Hepatocyte (in vitro differentiated cells): ENCODE results near the gene CASP8AP2. TPM values are rescaled to one million over a fixed set of nuclear protein-coding genes. Genes with fewer than 3 reads are reported as not detected.

Experiments
- DNase-seq: peaks from one replicate; pipeline ENCODE4 v3.0.0-alpha.2; 2016; ENCODE audit warnings: low spot score
- H2AFZ ChIP-seq: fragments of 200-600 bp; sonication (generic); 2 replicates; pipeline ENCODE4 v1.6.0; 2016; ENCODE audit warnings: antibody characterized with exemption, mild to moderate bottlenecking
- H3K27ac ChIP-seq: fragments of 200-600 bp; sonication (generic); 2 replicates; pipeline ENCODE4 v1.5.1; 2016; ENCODE audit warnings: mild to moderate bottlenecking
- H3K27me3 ChIP-seq: fragments of 200-600 bp; sonication (generic); 2 replicates; pipeline ENCODE4 v1.6.1; 2016
- H3K36me3 ChIP-seq: fragments of 200-600 bp; sonication (generic); replicated peaks from 2 replicates; pipeline ENCODE4 v1.5.1; 2016; ENCODE audit warnings: low read depth; ENCODE audit not compliant: insufficient read depth
- H3K4me1 ChIP-seq: fragments of 200-600 bp; sonication (generic); 2 replicates; pipeline ENCODE4 v1.5.1; 2016; ENCODE audit warnings: mild to moderate bottlenecking, moderate library complexity; ENCODE audit not compliant: insufficient read depth
- H3K4me2 ChIP-seq: fragments of 200-600 bp; sonication (generic); 2 replicates; pipeline ENCODE4 v1.6.0; 2016
- H3K4me3 ChIP-seq: fragments of 200-600 bp; sonication (generic); 2 replicates; pipeline ENCODE4 v1.5.1; 2016; ENCODE audit warnings: mild to moderate bottlenecking
- H3K79me2 ChIP-seq: fragments of 200-600 bp; sonication (generic); 2 replicates; pipeline ENCODE4 v1.6.0; 2017; ENCODE audit warnings: mild to moderate bottlenecking
- H3K9me2 ChIP-seq: fragments of 200-600 bp; sonication (generic); replicated peaks from 2 replicates; pipeline ENCODE4 v1.6.0; 2017; ENCODE audit warnings: mild to moderate bottlenecking; ENCODE audit not compliant: insufficient read depth
- H3K9me3 ChIP-seq: fragments of 200-600 bp; sonication (generic); 2 replicates; pipeline ENCODE4 v1.5.1; 2016; ENCODE audit warnings: low read depth, mild to moderate bottlenecking
- H4K20me1 ChIP-seq: fragments of 200-600 bp; sonication (generic); 2 replicates; pipeline ENCODE4 v1.6.0; 2016; ENCODE audit warnings: mild to moderate bottlenecking; ENCODE audit not compliant: insufficient read depth, poor library complexity, severe bottlenecking
- CTCF ChIP-seq: fragments of 200-600 bp; sonication (generic); IDR thresholded peaks from 2 replicates; pipeline ENCODE4 v1.5.1; 2016; ENCODE audit warnings: antibody characterized with exemption, mild to moderate bottlenecking; ENCODE audit not compliant: poor library complexity
- EZH2 ChIP-seq: fragments of 200-600 bp; sonication (generic); IDR thresholded peaks from 2 replicates; pipeline ENCODE4 v1.6.1; 2016; ENCODE audit warnings: antibody characterized with exemption, mild to moderate bottlenecking, borderline replicate concordance
- EZH2phosphoT487 ChIP-seq: fragments of 200-600 bp; sonication (generic); IDR thresholded peaks from one replicate; pipeline ENCODE4 v1.6.1; 2018; ENCODE audit warnings: antibody characterized with exemption, mild to moderate bottlenecking, low read depth, moderate library complexity; ENCODE audit not compliant: unreplicated experiment, severe bottlenecking
- WGBS: methylation state at CpG from one replicate; pipeline ENCODE4 v1.1.6; 2016; ENCODE audit warnings: low lambda C conversion rate; ENCODE audit errors: missing lambda C conversion rate; 5-methylcytosine and 5-hydroxymethylcytosine counted together
- polyA plus RNA-seq: library from polyadenylated mRNA; unstranded; fragments of >200 nt; fragmentation: Nextera tagmentation; extraction: Ambion mirVana; gene quantifications from 2 replicates; pipeline ENCODE4 v1.2.1, GENCODE V29; 2016
- total RNA-seq: library from RNA; depleted of rRNA; stranded (reverse); fragments of >200 nt; gene quantifications from 2 replicates; pipeline ENCODE4 v1.2.3, GENCODE V29; 2014

Gene CASP8AP2
- total and polyA plus RNA-seq, 2 experiments from 2014 or later, result 8.6 to 12.0 TPM

DNA sequence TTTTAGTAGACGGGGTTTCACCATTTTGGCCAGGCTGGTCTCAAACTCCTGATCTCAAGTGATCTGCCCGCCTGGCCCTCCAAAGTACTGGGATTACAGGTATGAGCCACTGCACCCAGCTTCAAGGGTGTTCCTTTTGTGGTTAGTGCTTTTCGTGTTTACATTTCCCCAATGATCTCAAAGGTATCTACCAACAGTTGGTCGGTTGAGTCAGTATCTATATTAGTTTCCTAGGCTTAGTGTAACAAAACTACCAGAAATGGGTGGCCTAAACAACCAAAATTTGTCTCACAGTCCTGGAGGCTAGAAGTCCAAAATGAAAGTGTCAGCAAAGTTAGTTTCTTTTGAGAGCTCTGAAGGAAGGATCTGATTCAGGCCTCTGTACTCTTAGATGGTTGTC, 30.1 kb downstream of the CASP8AP2 start:
- Histone ChIP-seq H3K9me2 (no peaks in the 10 kb centered on the region), H3K36me3 (no peaks in the 10 kb centered on the region), H3K4me1 (no peaks in the 10 kb centered on the region), H3K4me2 (no peak overlapping the region), H3K79me2 (no peaks in the 10 kb centered on the region), H3K27ac (no peak overlapping the region), H3K4me3 (no peak overlapping the region), H4K20me1 (no peaks in the 10 kb centered on the region), H3K9me3 (no peaks in the 10 kb centered on the region), H3K27me3 (no peaks in the 10 kb centered on the region), H2AFZ (no peak overlapping the region)
- DNase-seq, result no peak
- 98% methylated on average over 4 of the region's 4 CpGs for whole genome bisulfite sequencing
- TF ChIP-seq CTCF (no peak), EZH2 (no peak), EZH2phosphoT487 (no peak)

GRCh38 chr6:89862273-89862672, 32.6 kb downstream of the CASP8AP2 start:
- H3K9me2 ChIP-seq, result no peaks in the 10 kb centered on the region
- H3K9me3 ChIP-seq, result no peaks in the 10 kb centered on the region
- no peak for DNase-seq
- no peaks in the 10 kb centered on the region for H3K36me3 ChIP-seq
- H3K79me2 ChIP-seq, result no peaks in the 10 kb centered on the region
- TF ChIP-seq EZH2 (no peak), CTCF (no peak), EZH2phosphoT487 (no peak)
- H3K4me1 ChIP-seq, result no peaks in the 10 kb centered on the region
- no peak overlapping the region for H3K4me2 ChIP-seq
- H3K27ac ChIP-seq, result no peak overlapping the region
- H2AFZ ChIP-seq, result no peak overlapping the region
- H4K20me1 ChIP-seq, result no peaks in the 10 kb centered on the region
- H3K4me3 ChIP-seq, result no peak overlapping the region
- no peaks in the 10 kb centered on the region for H3K27me3 ChIP-seq
- WGBS, result 98% methylated on average over 5 of the region's 5 CpGs

- Histone ChIP-seq H3K9me3 (no peaks in the 10 kb centered on the region), H3K27ac (no peak overlapping the region), H3K4me1 (no peaks in the 10 kb centered on the region), H4K20me1 (no peaks in the 10 kb centered on the region), H3K4me3 (no peak overlapping the region), H3K4me2 (no peak overlapping the region), H3K9me2 (no peaks in the 10 kb centered on the region), H2AFZ (no peak overlapping the region), H3K79me2 (no peaks in the 10 kb centered on the region), H3K36me3 (no peaks in the 10 kb centered on the region), H3K27me3 (no peaks in the 10 kb centered on the region)
- TF ChIP-seq CTCF (no peak), EZH2phosphoT487 (no peak)
- no peak for DNase-seq
- 100% methylated on average over 2 of the region's 2 CpGs for WGBS
Observed at GRCh38 chr6:89862698-89863097, 33.0 kb downstream of the CASP8AP2 start.

GRCh38 chr6:89866024-89866678, 36.5 kb downstream of the CASP8AP2 start:
- TF ChIP-seq EZH2phosphoT487 (no peak), CTCF (no peak), EZH2 (no peak)
- H2AFZ ChIP-seq, result no peak overlapping the region
- H3K79me2 ChIP-seq, result no peaks in the 10 kb centered on the region
- no peak for DNase-seq
- H3K9me2 ChIP-seq, result no peaks in the 10 kb centered on the region
- no peak overlapping the region for H3K4me2 ChIP-seq
- H3K27ac ChIP-seq, result no peak overlapping the region
- H3K4me3 ChIP-seq, result no peak overlapping the region
- H3K36me3 ChIP-seq, result no peaks in the 10 kb centered on the region
- H3K9me3 ChIP-seq, result no peaks in the 10 kb centered on the region
- 95% methylated on average over 6 of the region's 6 CpGs for WGBS
- H3K4me1 ChIP-seq, result no peaks in the 10 kb centered on the region
- H4K20me1 ChIP-seq, result no peaks in the 10 kb centered on the region
- no peaks in the 10 kb centered on the region for H3K27me3 ChIP-seq
